Keratinocyte (primary cell): ENCODE measurements around the gene KCNQ1OT1. TPM values are rescaled to one million over a fixed set of nuclear protein-coding genes. Genes with fewer than 3 reads are reported as not detected.

Experiments used
- DNase-seq: peaks from one replicate; pipeline ENCODE4 v3.0.0-alpha.2; 2011; ENCODE audit warnings: low read depth, missing footprints, low spot score
- FAIRE-seq: peaks from 2 replicates; lab custom pipeline; 2011; peaks lifted over from hg19 to GRCh38; lab: Jason Lieb, UNC
- H2AFZ ChIP-seq: 2 replicates; pipeline ENCODE4 v1.6.0; 2012; ENCODE audit warnings: low read length, control low read depth, inconsistent platforms; ENCODE audit not compliant: control insufficient read depth
- H3K27ac ChIP-seq: 2 replicates; pipeline ENCODE4 v1.5.1; 2011; ENCODE audit warnings: low read length; ENCODE audit not compliant: control insufficient read depth, insufficient read depth
- H3K27me3 ChIP-seq: 3 replicates; pipeline ENCODE4 v1.6.0; 2011; ENCODE audit warnings: low read length; ENCODE audit not compliant: control insufficient read depth, insufficient read depth; ENCODE audit errors: extremely low read depth
- H3K36me3 ChIP-seq, 2 experiments: 2 replicates in 1 of 2; 3 replicates in 1 of 2; pipeline ENCODE4 v1.5.1; 2011; ENCODE audit warnings: low read length in 2 of 2, mild to moderate bottlenecking in 1 of 2; ENCODE audit not compliant: control insufficient read depth in 2 of 2, insufficient read depth in 2 of 2; ENCODE audit errors: extremely low read depth in 1 of 2
- H3K4me1 ChIP-seq: 3 replicates; pipeline ENCODE4 v1.5.1; 2011; ENCODE audit warnings: low read length; ENCODE audit not compliant: control insufficient read depth, insufficient read depth; ENCODE audit errors: extremely low read depth
- H3K4me2 ChIP-seq: 3 replicates; pipeline ENCODE4 v1.6.0; 2011; ENCODE audit warnings: low read depth, low read length; ENCODE audit not compliant: control insufficient read depth, insufficient read depth; ENCODE audit errors: extremely low read depth
- H3K4me3 ChIP-seq, 3 experiments: fragments of 200-600 bp in 1 of 3; sonication (generic) in 1 of 3; 2 replicates in 2 of 3; 3 replicates in 1 of 3; pipeline ENCODE4 v1.5.1; 2011 to 2016; ENCODE audit warnings: low read length in 3 of 3, mild to moderate bottlenecking in 3 of 3, control low read depth in 2 of 3, inconsistent platforms in 1 of 3, low read depth in 1 of 3, mixed read lengths in 1 of 3, mixed run types in 1 of 3, moderate library complexity in 1 of 3; ENCODE audit not compliant: control insufficient read depth in 2 of 3, insufficient read depth in 2 of 3; ENCODE audit errors: extremely low read depth in 1 of 3
- H3K79me2 ChIP-seq: 2 replicates; pipeline ENCODE4 v1.6.0; 2012; ENCODE audit warnings: low read length; ENCODE audit not compliant: control insufficient read depth, insufficient read depth
- H3K9ac ChIP-seq: 3 replicates; pipeline ENCODE4 v1.6.0; 2011; ENCODE audit warnings: low read length; ENCODE audit not compliant: control insufficient read depth, insufficient read depth; ENCODE audit errors: extremely low read depth
- H3K9me1 ChIP-seq: 3 replicates; pipeline ENCODE4 v1.6.0; 2011; ENCODE audit warnings: low read length; ENCODE audit not compliant: control insufficient read depth, insufficient read depth; ENCODE audit errors: extremely low read depth
- H3K9me3 ChIP-seq: 2 replicates; pipeline ENCODE4 v1.5.1; 2012; ENCODE audit warnings: low read depth, low read length; ENCODE audit not compliant: control insufficient read depth
- H4K20me1 ChIP-seq: 3 replicates; pipeline ENCODE4 v1.6.0; 2011; ENCODE audit warnings: low read length; ENCODE audit not compliant: control insufficient read depth, insufficient read depth; ENCODE audit errors: extremely low read depth
- EZH2 ChIP-seq: IDR thresholded peaks from one replicate; pipeline ENCODE4 v1.6.1; 2012; ENCODE audit warnings: inconsistent platforms, mild to moderate bottlenecking, low read length, moderate library complexity
- dilution Hi-C: fragments of 300-500 bp; cut with MboI; formaldehyde crosslinking; loops from one replicate; pipeline ENCODE4 v1.7.0; 2020; ENCODE audit warnings: low sequenced_read_pairs; ENCODE audit not compliant: extremely low pct_ligation_motif_present
- polyA plus RNA-seq, 5 experiments: library from polyadenylated mRNA; depleted of rRNA in 3 of 5; stranded (reverse) in 3 of 5; stranded (forward) in 1 of 5; unstranded in 1 of 5; fragments of >200 nt; gene quantifications; 1 replicate in 1 of 5; 2 replicates in 3 of 5; 3 replicates in 1 of 5; pipeline versions ENCODE4 v1.2.1 to v1.2.3, GENCODE V29; 2011 to 2012; ENCODE audit warnings: missing spikeins in 2 of 5, low read depth in 1 of 5, low replicate concordance in 1 of 5
- TF ChIP-seq, protein P1 (sequence below), 3 experiments: IDR thresholded peaks in 1 of 3; conservative IDR thresholded peaks in 1 of 3; optimal IDR thresholded peaks in 1 of 3; 2 replicates in 2 of 3; 3 replicates in 1 of 3; pipeline versions ENCODE3 to v1.5.1; 2011; ENCODE audit warnings: low read length in 3 of 3, mild to moderate bottlenecking in 3 of 3, moderate library complexity in 2 of 3, control low read depth in 1 of 3, inconsistent platforms in 1 of 3; ENCODE audit not compliant: insufficient read depth in 2 of 3; ENCODE audit errors: extremely low read depth in 1 of 3

KCNQ1OT1 gene
- polyA plus RNA-seq, 1 donor (not counting 4 experiments of a cell fraction or from before 2014, with no cell fraction given): 0.07 TPM

- H3K9me3 ChIP-seq: no peaks in the 10 kb centered on the region
- FAIRE-seq (no peak), DNase-seq (no peak)
- no peaks in the 10 kb centered on the region for H3K79me2 ChIP-seq
- H3K9me1 ChIP-seq: no peaks in the 10 kb centered on the region
- no peak overlapping the region for H2AFZ ChIP-seq
- no peaks in the 10 kb centered on the region for H3K36me3 ChIP-seq
- no peaks in the 10 kb centered on the region for H4K20me1 ChIP-seq
- H3K4me1 ChIP-seq: no peaks in the 10 kb centered on the region
- dilution Hi-C loops: no loop called here
- H3K27me3 ChIP-seq: no peaks in the 10 kb centered on the region
- no peak for TF ChIP-seq EZH2
- TF ChIP-seq, protein P1, sequence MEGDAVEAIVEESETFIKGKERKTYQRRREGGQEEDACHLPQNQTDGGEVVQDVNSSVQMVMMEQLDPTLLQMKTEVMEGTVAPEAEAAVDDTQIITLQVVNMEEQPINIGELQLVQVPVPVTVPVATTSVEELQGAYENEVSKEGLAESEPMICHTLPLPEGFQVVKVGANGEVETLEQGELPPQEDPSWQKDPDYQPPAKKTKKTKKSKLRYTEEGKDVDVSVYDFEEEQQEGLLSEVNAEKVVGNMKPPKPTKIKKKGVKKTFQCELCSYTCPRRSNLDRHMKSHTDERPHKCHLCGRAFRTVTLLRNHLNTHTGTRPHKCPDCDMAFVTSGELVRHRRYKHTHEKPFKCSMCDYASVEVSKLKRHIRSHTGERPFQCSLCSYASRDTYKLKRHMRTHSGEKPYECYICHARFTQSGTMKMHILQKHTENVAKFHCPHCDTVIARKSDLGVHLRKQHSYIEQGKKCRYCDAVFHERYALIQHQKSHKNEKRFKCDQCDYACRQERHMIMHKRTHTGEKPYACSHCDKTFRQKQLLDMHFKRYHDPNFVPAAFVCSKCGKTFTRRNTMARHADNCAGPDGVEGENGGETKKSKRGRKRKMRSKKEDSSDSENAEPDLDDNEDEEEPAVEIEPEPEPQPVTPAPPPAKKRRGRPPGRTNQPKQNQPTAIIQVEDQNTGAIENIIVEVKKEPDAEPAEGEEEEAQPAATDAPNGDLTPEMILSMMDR (optimal IDR thresholded peaks at IDR 0.05 in 1 of 3, IDR thresholded peaks at IDR 0.05 in 1 of 3, conservative IDR thresholded peaks at IDR 0.05 in 1 of 3; ENCODE audit: extremely low read depth in 1 of 3, insufficient read depth in 2 of 3, low read length in 3 of 3): no peak
- no peak overlapping the region for H3K4me2 ChIP-seq
- H3K27ac ChIP-seq: no peak overlapping the region
- H3K9ac ChIP-seq: no peak overlapping the region
- H3K4me3 ChIP-seq: no peak overlapping the region
These were observed 130.0 kb downstream of the KCNQ1OT1 start for GRCh38 chr11:2569731-2570210.

DNA sequence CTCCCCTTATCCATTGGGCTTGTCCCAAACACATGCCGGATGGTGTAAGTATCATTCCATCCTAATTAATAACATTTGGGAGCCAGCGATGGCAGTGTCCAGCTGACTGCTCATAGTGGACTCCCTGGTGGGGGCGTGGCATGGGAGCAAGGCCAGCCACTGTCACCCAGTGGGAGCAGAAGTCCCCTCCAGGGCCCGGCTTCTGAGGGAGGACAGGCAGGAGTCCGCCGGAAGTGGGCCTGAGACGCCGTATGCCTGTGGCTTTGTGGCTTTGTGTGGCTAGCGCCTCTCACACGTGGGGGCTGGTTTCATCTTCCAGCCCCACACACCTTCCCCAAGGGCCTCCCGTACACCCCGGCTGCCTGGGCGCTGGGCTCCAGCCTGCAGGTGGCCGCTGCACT lies 130.5 kb downstream of the KCNQ1OT1 start:
- H3K4me3 ChIP-seq: no peak overlapping the region
- no peaks in the 10 kb centered on the region for H3K79me2 ChIP-seq
- H3K27me3 ChIP-seq: no peaks in the 10 kb centered on the region
- no peak overlapping the region for H3K4me2 ChIP-seq
- no peaks in the 10 kb centered on the region for H3K9me1 ChIP-seq
- no peak overlapping the region for H3K27ac ChIP-seq
- no peak overlapping the region for H3K9ac ChIP-seq
- no peak for DNase-seq
- no peaks in the 10 kb centered on the region for H4K20me1 ChIP-seq
- FAIRE-seq: no peak
- no peak overlapping the region for H2AFZ ChIP-seq
- no peaks in the 10 kb centered on the region for H3K9me3 ChIP-seq
- no peak for TF ChIP-seq EZH2
- TF ChIP-seq, protein P1 (optimal IDR thresholded peaks at IDR 0.05 in 1 of 3, IDR thresholded peaks at IDR 0.05 in 1 of 3, conservative IDR thresholded peaks at IDR 0.05 in 1 of 3; ENCODE audit: extremely low read depth in 1 of 3, insufficient read depth in 2 of 3, low read length in 3 of 3): no peak
- dilution Hi-C loops: no loop called here
- H3K4me1 ChIP-seq: no peaks in the 10 kb centered on the region
- H3K36me3 ChIP-seq: no peaks in the 10 kb centered on the region
